Endothelial cell of umbilical vein (primary cell): ENCODE data around the gene PTAR1. TPM values are rescaled to one million over a fixed set of nuclear protein-coding genes. Genes with fewer than 3 reads are reported as not detected.

Experiments used
- BruUV-seq: library from RNA; stranded (reverse); fragments of 400-500 nt; replicated peaks from 2 replicates; lab custom pipeline; 2021; lab: Mats Ljungman, UMichigan
- CTCF ChIA-PET: fragments of 300-600, 350-600 bp; sonication (Branson Sonifier 250); formaldehyde crosslinking; loops from one replicate; lab custom pipeline; 2021; ENCODE audit warnings: antibody characterized with exemption, inconsistent platforms; lab: Charles Lee
- POLR2A ChIA-PET: fragments of 300-600, 350-600 bp; sonication (Branson Sonifier 250); formaldehyde crosslinking; loops from one replicate; lab custom pipeline; 2021; ENCODE audit warnings: antibody characterized with exemption, inconsistent platforms; lab: Charles Lee
- DNase-seq: peaks from one replicate; pipeline ENCODE4 v3.0.0-alpha.2; 2011; ENCODE audit warnings: low read depth, low spot score
- FAIRE-seq: peaks from 2 replicates; lab custom pipeline; 2011; peaks lifted over from hg19 to GRCh38; lab: Jason Lieb, UNC
- H2AFZ ChIP-seq: 2 replicates; pipeline ENCODE4 v1.6.0; 2012; ENCODE audit warnings: low read depth, low read length, control low read depth, inconsistent platforms
- H3K27ac ChIP-seq: 2 replicates; pipeline ENCODE4 v1.5.1; 2011; ENCODE audit warnings: low read depth, mild to moderate bottlenecking, control low read depth, low read length, moderate library complexity; ENCODE audit not compliant: insufficient read depth
- H3K27me3 ChIP-seq, 2 experiments: 2 replicates each; pipeline versions ENCODE4 v1.6.0 to v1.6.1; 2011; ENCODE audit warnings: low read length in 2 of 2, mixed read lengths in 1 of 2; ENCODE audit not compliant: control insufficient read depth in 2 of 2, insufficient read depth in 2 of 2
- H3K36me3 ChIP-seq, 2 experiments: 2 replicates in 1 of 2; 3 replicates in 1 of 2; pipeline ENCODE4 v1.5.1; 2011; ENCODE audit warnings: low read length in 2 of 2, mild to moderate bottlenecking in 1 of 2, moderate library complexity in 1 of 2; ENCODE audit not compliant: control insufficient read depth in 2 of 2, insufficient read depth in 2 of 2; ENCODE audit errors: extremely low read depth in 1 of 2
- H3K4me1 ChIP-seq: 3 replicates; pipeline ENCODE4 v1.5.1; 2011; ENCODE audit warnings: mild to moderate bottlenecking, low read length; ENCODE audit not compliant: control insufficient read depth, insufficient read depth; ENCODE audit errors: extremely low read depth
- H3K4me2 ChIP-seq: 2 replicates; pipeline ENCODE4 v1.6.1; 2011; ENCODE audit warnings: low read length, control low read depth, mixed read lengths; ENCODE audit not compliant: insufficient read depth
- H3K4me3 ChIP-seq, 3 experiments: fragments of 200-600 bp in 1 of 3; sonication (generic), shearing (Covaris generic) in 1 of 3; replicated peaks in 1 of 3; 2 replicates each; pipeline ENCODE4 v1.5.1; 2011 to 2016; ENCODE audit warnings: control low read depth in 3 of 3, low read length in 3 of 3, mild to moderate bottlenecking in 2 of 3, inconsistent platforms in 1 of 3, low read depth in 1 of 3, moderate library complexity in 1 of 3; ENCODE audit not compliant: insufficient read depth in 1 of 3
- H3K79me2 ChIP-seq: 2 replicates; pipeline ENCODE4 v1.6.0; 2012; ENCODE audit warnings: low read length, inconsistent platforms; ENCODE audit not compliant: control insufficient read depth, insufficient read depth
- H3K9ac ChIP-seq: replicated peaks from 2 replicates; pipeline ENCODE3; 2011; ENCODE audit warnings: low read length, control low read depth; ENCODE audit not compliant: insufficient read depth; ENCODE audit errors: extremely low read depth
- H3K9me1 ChIP-seq: replicated peaks from 3 replicates; pipeline ENCODE4 v1.6.0; 2011; ENCODE audit warnings: mild to moderate bottlenecking, low read length; ENCODE audit not compliant: control insufficient read depth, insufficient read depth; ENCODE audit errors: extremely low read depth
- H3K9me3 ChIP-seq: replicated peaks from 2 replicates; pipeline ENCODE4 v1.5.1; 2012; ENCODE audit warnings: low read length, inconsistent platforms; ENCODE audit not compliant: control insufficient read depth, insufficient read depth
- H4K20me1 ChIP-seq: replicated peaks from 2 replicates; pipeline ENCODE3; 2011; ENCODE audit warnings: mild to moderate bottlenecking, low read length; ENCODE audit not compliant: control insufficient read depth, insufficient read depth; ENCODE audit errors: extremely low read depth
- EZH2 ChIP-seq: IDR thresholded peaks from 2 replicates; pipeline ENCODE4 v1.6.1; 2012; ENCODE audit warnings: borderline replicate concordance, low read depth, mild to moderate bottlenecking, moderate library complexity, low read length, inconsistent platforms; ENCODE audit not compliant: severe bottlenecking
- FOS ChIP-seq: IDR thresholded peaks from 2 replicates; pipeline ENCODE4 v1.6.1; 2011; ENCODE audit warnings: mild to moderate bottlenecking, low read length, moderate library complexity, borderline replicate concordance; ENCODE audit not compliant: insufficient read depth
- GATA2 ChIP-seq: IDR thresholded peaks from 2 replicates; pipeline ENCODE4 v1.7.0; 2011; ENCODE audit warnings: low read depth, mild to moderate bottlenecking, moderate library complexity, mixed read lengths, low read length; ENCODE audit not compliant: insufficient read length, insufficient read depth
- JUN ChIP-seq: IDR thresholded peaks from 2 replicates; pipeline ENCODE4 v1.6.1; 2011; ENCODE audit warnings: borderline replicate concordance, low read depth; ENCODE audit not compliant: insufficient read length, insufficient read depth
- MYC ChIP-seq: IDR thresholded peaks from one replicate; pipeline ENCODE4 v1.6.1; 2011; ENCODE audit warnings: mild to moderate bottlenecking, low read depth, low read length
- POLR2A ChIP-seq: IDR thresholded peaks from 2 replicates; pipeline ENCODE4 v1.6.1; 2012; ENCODE audit warnings: low read depth, mild to moderate bottlenecking, control low read depth, low read length
- POLR2AphosphoS5 ChIP-seq: IDR thresholded peaks from 2 replicates; pipeline ENCODE4 v1.6.1; 2012; ENCODE audit warnings: low read depth, mild to moderate bottlenecking, control low read depth, low read length, moderate library complexity; ENCODE audit not compliant: insufficient read depth
- dilution Hi-C: fragments of 300-500 bp; cut with MboI; formaldehyde crosslinking; loops from one replicate; pipeline ENCODE4 v1.15.0; 2019; ENCODE audit warnings: low sequenced_read_pairs; ENCODE audit not compliant: extremely low pct_ligation_motif_present
- intact Hi-C: fragments of 100-400 bp; cut with micrococcal nuclease; formaldehyde crosslinking; loops from one replicate; pipeline ENCODE4 v1.10.0; 2022
- polyA plus RNA-seq, 4 experiments: library from polyadenylated mRNA; depleted of rRNA in 3 of 4; stranded (reverse) in 3 of 4; unstranded in 1 of 4; fragments of >200 nt; gene quantifications; 2 replicates each; pipeline versions ENCODE4 v1.2.1 to v1.2.3, GENCODE V29; 2011 to 2012; ENCODE audit warnings: missing spikeins in 1 of 4
- total RNA-seq: library from RNA; stranded (reverse); gene quantifications from 2 replicates; pipeline ENCODE4 v1.2.3, GENCODE V29; 2021
- TF ChIP-seq, protein P1 (sequence below), 2 donors: IDR thresholded peaks; 1 replicate in 1 of 2; 2 replicates in 1 of 2; pipeline ENCODE4 v1.5.1; 2011; ENCODE audit warnings: low read length in 2 of 2, mild to moderate bottlenecking in 2 of 2, moderate library complexity in 2 of 2, control low read depth in 1 of 2, inconsistent platforms in 1 of 2, low read depth in 1 of 2; ENCODE audit not compliant: insufficient read depth in 1 of 2; ENCODE audit errors: extremely low read depth in 1 of 2
- TF ChIP-seq, protein P2 (sequence below): IDR thresholded peaks from 2 replicates; pipeline ENCODE4 v1.6.1; 2011; ENCODE audit not compliant: insufficient read depth, insufficient read length

Gene PTAR1
- total and polyA plus RNA-seq, 2 donors (not counting 3 experiments of a cell fraction or from before 2014, with no cell fraction given), result 8.1 to 46.8 TPM

DNA sequence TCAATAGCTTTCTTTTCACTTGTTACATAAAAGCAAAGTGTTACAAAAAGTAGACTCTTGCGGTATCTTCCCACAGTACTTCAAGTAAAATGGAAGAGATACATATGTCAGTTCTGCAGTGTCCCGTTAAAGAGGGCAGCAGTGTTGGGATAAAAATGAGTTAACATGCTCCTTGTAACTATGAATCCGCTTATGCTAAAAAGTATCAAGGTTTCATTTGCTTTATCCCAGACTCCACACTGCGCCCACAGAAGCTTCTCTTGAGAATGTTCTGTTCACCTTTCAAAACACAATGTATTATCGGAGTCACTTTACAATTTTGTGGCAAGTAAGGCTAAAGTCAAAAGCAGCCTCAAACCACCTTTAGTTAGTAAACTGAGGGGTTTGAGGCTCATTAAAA is 790 bp downstream of the PTAR1 start:
- Histone ChIP-seq H3K9me3 (no peaks in the 10 kb centered on the region), H3K4me1 (peaks cover 15% of the 10 kb centered on the region), H3K36me3 (no peaks in the 10 kb centered on the region), H3K79me2 (peaks cover 44% of the 10 kb centered on the region), H3K9ac (peak overlapping the region; percentile 89), H3K9me1 (no peaks in the 10 kb centered on the region), H4K20me1 (peaks cover under 1% of the 10 kb centered on the region), H3K4me2 (peak overlapping the region; percentile 85), H2AFZ (peak overlapping the region; percentile 53), H3K4me3 (peak overlapping the region; percentile 34 to 95 (median 91)), H3K27me3 (no peaks in the 10 kb centered on the region), H3K27ac (peak overlapping the region; percentile 64)
- no peak for FAIRE-seq
- BruUV-seq, result TSS peak; percentile 46
- ChIA-PET POLR2A (interaction anchor here (0.9 kb wide), 1 partner anchor 13 kb away, joined by 3 read pairs; no protein-coding TSS in a partner anchor), CTCF (interaction anchor here (1.0 to 3.2 kb wide), 4 partner anchors 13 to 159 kb away, joined by 3 to 20 read pairs (median 4); partner anchors contain the start of gene APBA1)
- intact Hi-C loops, result loop anchor here (1.0 to 5.0 kb wide), 6 partner anchors 58 to 337 kb away; partner anchors contain the start of gene APBA1
- DNase-seq, result no peak
- dilution Hi-C loops, result no loop called here
- TF ChIP-seq GATA2, result no peak

DNA sequence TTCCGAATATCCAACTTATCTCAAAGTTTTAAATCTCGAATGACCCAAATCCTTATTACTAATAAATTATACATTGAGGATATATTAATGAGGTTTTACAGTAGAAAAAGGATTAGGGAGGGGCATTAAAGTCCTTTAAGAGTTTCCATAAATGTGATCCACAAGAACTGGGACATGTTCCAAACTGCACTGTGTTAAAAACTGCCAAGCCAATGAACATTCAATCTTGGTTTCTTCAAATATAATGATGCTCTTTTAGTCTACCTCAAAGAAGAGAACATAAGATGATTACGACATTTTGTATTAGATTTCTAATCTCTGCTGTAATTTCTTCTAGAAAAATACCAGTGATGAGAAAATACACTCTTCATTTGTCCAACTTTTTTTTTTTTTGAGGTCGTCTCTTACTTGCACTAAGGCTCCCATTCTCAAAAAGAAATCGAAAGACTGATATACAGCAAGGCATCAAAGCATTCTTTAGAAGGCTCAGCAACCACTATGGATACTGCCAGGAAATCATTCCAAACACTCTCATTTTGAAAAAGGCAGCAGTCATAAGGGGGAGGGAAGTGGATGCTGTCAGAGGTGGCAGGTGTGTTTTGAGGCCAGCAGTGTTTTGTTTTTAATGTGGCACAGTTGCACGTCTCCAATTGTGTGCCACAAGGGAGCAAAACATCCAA is 1.7 kb downstream of the PTAR1 start:
- no peak for TF ChIP-seq POLR2A
- no peak for TF ChIP-seq MYC
- TF ChIP-seq POLR2AphosphoS5, result no peak
- TF ChIP-seq, protein P1, sequence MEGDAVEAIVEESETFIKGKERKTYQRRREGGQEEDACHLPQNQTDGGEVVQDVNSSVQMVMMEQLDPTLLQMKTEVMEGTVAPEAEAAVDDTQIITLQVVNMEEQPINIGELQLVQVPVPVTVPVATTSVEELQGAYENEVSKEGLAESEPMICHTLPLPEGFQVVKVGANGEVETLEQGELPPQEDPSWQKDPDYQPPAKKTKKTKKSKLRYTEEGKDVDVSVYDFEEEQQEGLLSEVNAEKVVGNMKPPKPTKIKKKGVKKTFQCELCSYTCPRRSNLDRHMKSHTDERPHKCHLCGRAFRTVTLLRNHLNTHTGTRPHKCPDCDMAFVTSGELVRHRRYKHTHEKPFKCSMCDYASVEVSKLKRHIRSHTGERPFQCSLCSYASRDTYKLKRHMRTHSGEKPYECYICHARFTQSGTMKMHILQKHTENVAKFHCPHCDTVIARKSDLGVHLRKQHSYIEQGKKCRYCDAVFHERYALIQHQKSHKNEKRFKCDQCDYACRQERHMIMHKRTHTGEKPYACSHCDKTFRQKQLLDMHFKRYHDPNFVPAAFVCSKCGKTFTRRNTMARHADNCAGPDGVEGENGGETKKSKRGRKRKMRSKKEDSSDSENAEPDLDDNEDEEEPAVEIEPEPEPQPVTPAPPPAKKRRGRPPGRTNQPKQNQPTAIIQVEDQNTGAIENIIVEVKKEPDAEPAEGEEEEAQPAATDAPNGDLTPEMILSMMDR (IDR thresholded peaks at IDR 0.05; ENCODE audit: extremely low read depth in 1 of 2, insufficient read depth in 1 of 2, low read depth in 1 of 2, low read length in 2 of 2), result no peak
- no peak for TF ChIP-seq EZH2
- no peak for TF ChIP-seq FOS
- no peak for TF ChIP-seq GATA2
- TF ChIP-seq, protein P2, sequence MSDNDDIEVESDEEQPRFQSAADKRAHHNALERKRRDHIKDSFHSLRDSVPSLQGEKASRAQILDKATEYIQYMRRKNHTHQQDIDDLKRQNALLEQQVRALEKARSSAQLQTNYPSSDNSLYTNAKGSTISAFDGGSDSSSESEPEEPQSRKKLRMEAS, result no peak
- TF ChIP-seq JUN, result no peak
- no peak overlapping the region for H3K27ac ChIP-seq
- intact Hi-C loops (loop anchor here (5.0 kb wide), 5 partner anchors 59 to 336 kb away; no protein-coding TSS in a partner anchor), dilution Hi-C loops (no loop called here)
- H4K20me1 ChIP-seq, result peaks cover 2% of the 10 kb centered on the region
- no TSS peak for BruUV-seq
- no peaks in the 10 kb centered on the region for H3K27me3 ChIP-seq
- H2AFZ ChIP-seq, result no peak overlapping the region
- peak overlapping the region in 1 of 3 experiments; percentile 91 for H3K4me3 ChIP-seq
- peak overlapping the region; percentile 85 for H3K4me2 ChIP-seq
- no peaks in the 10 kb centered on the region for H3K36me3 ChIP-seq
- DNase-seq, result no peak
- H3K9me3 ChIP-seq, result no peaks in the 10 kb centered on the region
- H3K9ac ChIP-seq, result no peak overlapping the region
- FAIRE-seq, result no peak
- H3K79me2 ChIP-seq, result peaks cover 52% of the 10 kb centered on the region
- ChIA-PET POLR2A (interaction anchor here (0.9 kb wide), 1 partner anchor 13 kb away, joined by 3 read pairs; no protein-coding TSS in a partner anchor), CTCF (interaction anchor here (0.7 to 3.2 kb wide), 4 partner anchors 11 to 160 kb away, joined by 3 to 20 read pairs (median 4); partner anchors contain the start of gene APBA1)
- H3K4me1 ChIP-seq, result peaks cover 15% of the 10 kb centered on the region
- H3K9me1 ChIP-seq, result no peaks in the 10 kb centered on the region
